ENCODE data around the gene SPACA7.

DNA sequence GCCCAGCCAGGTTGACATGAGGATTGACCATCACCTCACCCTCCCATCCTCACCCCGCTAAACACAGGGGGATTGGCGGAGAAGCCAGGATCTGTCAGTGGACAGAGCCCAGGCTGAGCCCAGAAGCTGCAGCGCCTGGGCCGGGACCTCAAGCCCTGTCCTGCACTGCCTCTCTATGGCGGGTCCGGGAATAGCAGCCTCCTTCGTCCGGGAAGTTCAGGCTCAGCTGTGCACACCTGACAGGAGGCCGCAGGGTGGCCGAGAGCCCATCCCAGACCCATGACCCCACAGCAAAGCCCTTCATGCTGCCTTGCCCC is 67.8 kb downstream of the SPACA7 start:
- TF ChIP-seq SP1 (IDR thresholded peaks at IDR 0.05) (no peak), BHLHE40 (IDR thresholded peaks at IDR 0.05; ENCODE audit: borderline replicate concordance) (no peak)

All from HEK293T (cell line).